A673 (cell line): ENCODE data around the gene ABCF3. TPM values are rescaled to one million over a fixed set of nuclear protein-coding genes. Genes with fewer than 3 reads are reported as not detected.
A peak's percentile ranks its signal among the peaks of the same experiment; 100 is the strongest.

ENCODE experiments used
- BruUV-seq: library from RNA; stranded (reverse); fragments of 400-500 nt; replicated peaks from 2 replicates; lab custom pipeline; 2021; lab: Mats Ljungman, UMichigan
- CTCF ChIA-PET: fragments of 300-600 bp; sonication (Branson Sonifier 250); formaldehyde crosslinking; loops from one replicate; lab custom pipeline; 2022; ENCODE audit warnings: antibody characterized with exemption; lab: Charles Lee
- POLR2A ChIA-PET: fragments of 300-600 bp; sonication (Branson Sonifier 250); formaldehyde crosslinking; loops from one replicate; lab custom pipeline; 2022; ENCODE audit warnings: antibody characterized with exemption; ENCODE audit not compliant: low non-redundant PET; lab: Charles Lee
- DNase-seq: peaks from one replicate; pipeline ENCODE4 v3.0.0-alpha.2; 2015; ENCODE audit warnings: low spot score
- H3K27ac ChIP-seq: fragments of 200-600 bp; sonication (generic); 2 replicates; pipeline ENCODE4 v1.5.1; 2016; ENCODE audit warnings: mixed run types, low read depth, mild to moderate bottlenecking, mixed read lengths, antibody characterized with exemption, low read length; ENCODE audit not compliant: poor library complexity, severe bottlenecking
- H3K27me3 ChIP-seq: fragments of 200-600 bp; sonication (generic); replicated peaks from 2 replicates; pipeline ENCODE4 v1.6.1; 2017; ENCODE audit warnings: mixed run types, low read depth, mild to moderate bottlenecking, mixed read lengths, antibody characterized with exemption, low read length; ENCODE audit not compliant: insufficient read depth, poor library complexity
- H3K36me3 ChIP-seq: fragments of 200-600 bp; sonication (generic); 2 replicates; pipeline ENCODE4 v1.6.1; 2016; ENCODE audit warnings: mixed run types, mild to moderate bottlenecking, mixed read lengths, antibody characterized with exemption, low read length; ENCODE audit not compliant: insufficient read depth, poor library complexity, severe bottlenecking
- H3K4me1 ChIP-seq: fragments of 200-600 bp; sonication (generic); 2 replicates; pipeline ENCODE4 v1.6.1; 2017; ENCODE audit warnings: mixed run types, mild to moderate bottlenecking, mixed read lengths, antibody characterized with exemption, low read length; ENCODE audit not compliant: insufficient read depth, poor library complexity, severe bottlenecking
- H3K4me3 ChIP-seq: fragments of 200-600 bp; sonication (generic); 2 replicates; pipeline ENCODE4 v1.5.1; 2016; ENCODE audit warnings: low read depth, mixed run types, mild to moderate bottlenecking, mixed read lengths, low read length; ENCODE audit not compliant: poor library complexity, severe bottlenecking
- H3K9me3 ChIP-seq: fragments of 200-600 bp; sonication (generic); 2 replicates; pipeline ENCODE4 v1.6.1; 2016; ENCODE audit warnings: mixed run types, low read depth, mild to moderate bottlenecking, mixed read lengths, antibody characterized with exemption, low read length; ENCODE audit not compliant: poor library complexity, severe bottlenecking
- CTCF ChIP-seq: fragments of 300-800, 200-600 bp; sonication (generic); conservative IDR thresholded peaks from 2 replicates; pipeline ENCODE4 v1.5.1; 2017; ENCODE audit warnings: low read depth, mild to moderate bottlenecking, antibody characterized with exemption, low read length, moderate library complexity, mixed read lengths
- EZH2 ChIP-seq: fragments of 200-600 bp; sonication (generic); IDR thresholded peaks from 2 replicates; pipeline ENCODE4 v1.6.1; 2017; ENCODE audit warnings: borderline replicate concordance, low read depth, mild to moderate bottlenecking, mixed read lengths, antibody characterized with exemption, low read length; ENCODE audit not compliant: poor library complexity, severe bottlenecking
- intact Hi-C: fragments of 100-400 bp; cut with micrococcal nuclease; formaldehyde crosslinking; loops from one replicate; pipeline ENCODE4 v1.10.0; 2022; ENCODE audit not compliant: unreplicated experiment
- total RNA-seq: library from RNA; stranded (reverse); gene quantifications from 2 replicates; pipeline ENCODE4 v1.2.3, GENCODE V29; 2021

The ABCF3 gene
- total RNA-seq, 1 experiment from 2014 or later = 65.1 TPM

- Histone ChIP-seq H3K9me3 (no peaks in the 10 kb centered on the region), H3K27me3 (peaks cover 58% of the 10 kb centered on the region), H3K4me1 (peaks cover 5% of the 10 kb centered on the region), H3K27ac (no peak overlapping the region), H3K36me3 (no peaks in the 10 kb centered on the region), H3K4me3 (peak overlapping the region; percentile 47)
- ChIA-PET CTCF (no interaction called here), POLR2A (no interaction called here)
- no TSS peak for BruUV-seq
- TF ChIP-seq CTCF (no peak), EZH2 (no peak)
- DNase-seq = no peak
- intact Hi-C loops = no loop called here
These were observed 44.1 kb downstream of the ABCF3 start for GRCh38 chr3:184230081-184230602.

DNA sequence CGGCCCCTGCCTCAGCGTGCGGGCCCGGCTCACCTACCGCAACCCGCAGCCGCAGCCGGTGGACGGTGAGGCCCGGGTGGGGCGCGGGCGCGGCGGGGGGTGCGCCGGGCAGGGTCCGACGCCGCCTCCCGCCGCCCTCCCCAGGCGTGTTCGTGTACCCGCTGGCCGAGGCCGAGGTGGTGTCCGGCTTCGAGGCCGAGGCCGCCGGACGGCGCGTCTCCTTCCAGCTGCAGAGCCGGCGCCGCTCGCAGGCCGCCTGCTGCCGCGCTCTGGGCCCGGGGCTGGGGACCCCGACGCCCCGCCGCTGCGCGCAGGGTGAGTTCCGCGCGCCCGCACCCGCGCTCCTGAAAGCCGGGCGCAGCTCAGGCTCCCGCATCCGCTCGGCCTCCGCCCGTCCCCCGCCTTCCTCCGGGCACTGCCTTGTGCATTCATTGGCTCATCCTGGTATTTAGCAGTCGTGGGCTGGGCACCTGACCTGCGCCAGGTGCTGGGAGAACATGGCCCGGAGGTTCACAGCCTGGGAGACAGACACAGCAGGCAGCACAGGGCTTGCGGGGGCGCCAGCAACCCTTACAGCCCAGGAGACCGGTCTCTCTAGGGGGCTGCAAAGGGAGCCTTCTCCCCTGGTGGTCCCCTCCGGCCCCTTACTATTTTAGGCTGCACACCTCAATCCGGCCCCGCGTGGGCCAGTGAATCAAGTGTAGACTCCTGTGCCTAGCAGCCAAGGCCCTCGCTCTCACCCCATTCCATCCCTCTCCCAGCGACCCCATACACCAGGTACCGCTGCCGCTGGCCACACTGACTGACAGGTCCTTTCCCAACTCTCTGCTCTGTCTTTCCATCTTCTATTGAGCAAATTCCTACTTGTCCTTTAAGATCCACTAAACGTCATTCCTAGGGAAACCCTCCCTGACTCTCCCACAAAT is 44.9 kb downstream of the ABCF3 start:
- TF ChIP-seq CTCF (no peak), EZH2 (peak; percentile 90)
- POLR2A ChIA-PET = no interaction called here
- Histone ChIP-seq H3K4me3 (peak overlapping the region; percentile 47), H3K27ac (no peak overlapping the region), H3K4me1 (peaks cover 5% of the 10 kb centered on the region), H3K36me3 (no peaks in the 10 kb centered on the region), H3K27me3 (peaks cover 58% of the 10 kb centered on the region), H3K9me3 (no peaks in the 10 kb centered on the region)
- intact Hi-C loops = no loop called here
- CTCF ChIA-PET = no interaction called here
- DNase-seq = no peak
- BruUV-seq = no TSS peak

DNA sequence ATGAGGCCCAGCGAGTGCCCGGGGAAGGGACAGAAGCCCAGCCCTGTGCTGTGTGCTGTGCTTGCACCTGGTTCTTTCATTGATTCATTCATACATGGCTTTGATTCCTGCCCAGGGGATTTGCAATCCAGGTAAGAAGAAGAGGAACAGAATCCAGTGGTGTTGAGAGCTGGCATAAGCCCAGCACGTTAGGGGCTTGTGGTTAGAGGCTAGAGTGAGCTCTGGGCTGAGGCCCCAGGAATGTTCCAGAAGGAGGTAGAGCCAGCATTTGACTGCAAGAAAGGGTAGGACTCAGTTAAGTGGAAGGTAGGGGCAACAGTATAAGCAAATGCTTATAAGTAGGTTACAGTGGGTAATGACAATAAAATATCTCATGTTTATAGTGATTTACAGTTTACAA is 45.7 kb downstream of the ABCF3 start:
- Histone ChIP-seq H3K9me3 (no peaks in the 10 kb centered on the region), H3K4me1 (peaks cover 5% of the 10 kb centered on the region), H3K27ac (no peak overlapping the region), H3K4me3 (no peak overlapping the region), H3K36me3 (no peaks in the 10 kb centered on the region), H3K27me3 (peaks cover 51% of the 10 kb centered on the region)
- intact Hi-C loops = no loop called here
- TF ChIP-seq EZH2 (no peak), CTCF (no peak)
- CTCF ChIA-PET = no interaction called here
- POLR2A ChIA-PET = no interaction called here
- no TSS peak for BruUV-seq
- no peak for DNase-seq
